ENCODE measurements around the gene GABRR1.

Gene GABRR1

GRCh38 chr6:89145091-89145955, 71.8 kb downstream of the GABRR1 start:
- Histone ChIP-seq H4K20me1 (ENCODE audit: insufficient read depth, low read length) (no peaks in the 10 kb centered on the region), H3K9me3 (ENCODE audit: low read length) (no peaks in the 10 kb centered on the region), H3F3A (ENCODE audit: insufficient read depth, low read length) (no peaks in the 10 kb centered on the region), H3K36me3 (ENCODE audit: insufficient read depth, low read length) (peaks cover 15% of the 10 kb centered on the region; the same call in 1 of the 2 replicates), H3K4me1 (ENCODE audit: insufficient read depth, low read length, severe bottlenecking) (peaks cover 35% of the 10 kb centered on the region), H2AFZ (ENCODE audit: low read length) (peak overlapping the region; percentile 70; the same call in 1 of the 2 replicates), H3K9ac (ENCODE audit: low read length) (peak overlapping the region; percentile 85), H3K4me3 (ENCODE audit: low read depth, low read length, poor library complexity, severe bottlenecking) (peak overlapping the region; percentile 90), H3K79me2 (ENCODE audit: insufficient read depth, low read length) (peaks cover 10% of the 10 kb centered on the region; the same call in 1 of the 2 replicates), H3K27me3 (ENCODE audit: insufficient read depth, low read length) (no peaks in the 10 kb centered on the region), H3K4me2 (ENCODE audit: low read length) (peak overlapping the region; percentile 71), H3K27ac (ENCODE audit: low read depth, low read length, poor library complexity, severe bottlenecking) (peak overlapping the region; percentile 64), H3K9me2 (ENCODE audit: low read depth, low read length) (no peaks in the 10 kb centered on the region)
- TF ChIP-seq CTCF (IDR thresholded peaks at IDR 0.05; ENCODE audit: low read length) (no peak), EZH2 (IDR thresholded peaks at IDR 0.05; ENCODE audit: borderline replicate concordance, low read length) (no peak)

GRCh38 chr6:89144354-89144906, 72.7 kb downstream of the GABRR1 start:
- Histone ChIP-seq H2AFZ (ENCODE audit: low read length) (no peak overlapping the region), H3K27ac (ENCODE audit: low read depth, low read length, poor library complexity, severe bottlenecking) (no peak overlapping the region), H4K20me1 (ENCODE audit: insufficient read depth, low read length) (no peaks in the 10 kb centered on the region), H3K9me3 (ENCODE audit: low read length) (no peaks in the 10 kb centered on the region), H3K9ac (ENCODE audit: low read length) (peak overlapping the region; percentile 85; the same call in 1 of the 2 replicates), H3K9me2 (ENCODE audit: low read depth, low read length) (no peaks in the 10 kb centered on the region), H3K79me2 (ENCODE audit: insufficient read depth, low read length) (peaks cover 10% of the 10 kb centered on the region; the same call in 1 of the 2 replicates), H3K4me3 (ENCODE audit: low read depth, low read length, poor library complexity, severe bottlenecking) (peak overlapping the region; percentile 90), H3K36me3 (ENCODE audit: insufficient read depth, low read length) (peaks cover 6% of the 10 kb centered on the region; the same call in 1 of the 2 replicates), H3K27me3 (ENCODE audit: insufficient read depth, low read length) (no peaks in the 10 kb centered on the region), H3F3A (ENCODE audit: insufficient read depth, low read length) (no peaks in the 10 kb centered on the region), H3K4me1 (ENCODE audit: insufficient read depth, low read length, severe bottlenecking) (peaks cover 35% of the 10 kb centered on the region), H3K4me2 (ENCODE audit: low read length) (peak overlapping the region; percentile 71)
- no peak for TF ChIP-seq EZH2 (IDR thresholded peaks at IDR 0.05; ENCODE audit: borderline replicate concordance, low read length)

- H3K27ac ChIP-seq (ENCODE audit: low read depth, low read length, poor library complexity, severe bottlenecking) = no peak overlapping the region
These were observed 76.6 kb downstream of the GABRR1 start for GRCh38 chr6:89140347-89141156.

More at GRCh38 chr6:89140347-89141156, 76.6 kb downstream of the GABRR1 start:
- no peak overlapping the region for H3K4me3 ChIP-seq (ENCODE audit: low read depth, low read length, poor library complexity, severe bottlenecking)
- TF ChIP-seq EZH2 (IDR thresholded peaks at IDR 0.05; ENCODE audit: borderline replicate concordance, low read length) (no peak), CTCF (IDR thresholded peaks at IDR 0.05; ENCODE audit: low read length) (no peak)
- no peak overlapping the region for H2AFZ ChIP-seq (ENCODE audit: low read length)
- H3K9me3 ChIP-seq (ENCODE audit: low read length) = no peaks in the 10 kb centered on the region
- no peaks in the 10 kb centered on the region for H3F3A ChIP-seq (ENCODE audit: insufficient read depth, low read length)
- no peaks in the 10 kb centered on the region for H3K36me3 ChIP-seq (ENCODE audit: insufficient read depth, low read length)
- no peaks in the 10 kb centered on the region for H3K9me2 ChIP-seq (ENCODE audit: low read depth, low read length)
- H4K20me1 ChIP-seq (ENCODE audit: insufficient read depth, low read length) = no peaks in the 10 kb centered on the region
- no peaks in the 10 kb centered on the region for H3K27me3 ChIP-seq (ENCODE audit: insufficient read depth, low read length)
- no peak overlapping the region for H3K4me2 ChIP-seq (ENCODE audit: low read length)
- H3K9ac ChIP-seq (ENCODE audit: low read length) = no peak overlapping the region
- no peaks in the 10 kb centered on the region for H3K79me2 ChIP-seq (ENCODE audit: insufficient read depth, low read length)
- H3K4me1 ChIP-seq (ENCODE audit: insufficient read depth, low read length, severe bottlenecking) = peaks cover 15% of the 10 kb centered on the region
